Measurements from ENCODE around the gene TMEM203.
A peak's percentile ranks its signal among the peaks of the same experiment; 100 is the strongest.

The TMEM203 gene

GRCh38 chr9:137166380-137167229 lies 38.8 kb downstream of the TMEM203 start:
- no peak overlapping the region for H3K27ac Mint-ChIP-seq
- no peak overlapping the region for H3K4me3 Mint-ChIP-seq
- no peaks in the 10 kb centered on the region for H3K36me3 Mint-ChIP-seq
- no peaks in the 10 kb centered on the region for H3K9me3 Mint-ChIP-seq
- no peaks in the 10 kb centered on the region for H3K4me1 Mint-ChIP-seq
- ATAC-seq (no peak), DNase-seq (ENCODE audit: low spot score in 2 of 2) (no peak)

- no peak overlapping the region for H3K4me3 Mint-ChIP-seq
- ATAC-seq (no peak), DNase-seq (ENCODE audit: low spot score in 2 of 2) (no peak)
- no peaks in the 10 kb centered on the region for H3K9me3 Mint-ChIP-seq
- H3K36me3 Mint-ChIP-seq, result no peaks in the 10 kb centered on the region
- H3K4me1 Mint-ChIP-seq, result no peaks in the 10 kb centered on the region
- H3K27ac Mint-ChIP-seq, result no peak overlapping the region
Measured at GRCh38 chr9:137165250-137165836, 40.1 kb downstream of the TMEM203 start.

DNA sequence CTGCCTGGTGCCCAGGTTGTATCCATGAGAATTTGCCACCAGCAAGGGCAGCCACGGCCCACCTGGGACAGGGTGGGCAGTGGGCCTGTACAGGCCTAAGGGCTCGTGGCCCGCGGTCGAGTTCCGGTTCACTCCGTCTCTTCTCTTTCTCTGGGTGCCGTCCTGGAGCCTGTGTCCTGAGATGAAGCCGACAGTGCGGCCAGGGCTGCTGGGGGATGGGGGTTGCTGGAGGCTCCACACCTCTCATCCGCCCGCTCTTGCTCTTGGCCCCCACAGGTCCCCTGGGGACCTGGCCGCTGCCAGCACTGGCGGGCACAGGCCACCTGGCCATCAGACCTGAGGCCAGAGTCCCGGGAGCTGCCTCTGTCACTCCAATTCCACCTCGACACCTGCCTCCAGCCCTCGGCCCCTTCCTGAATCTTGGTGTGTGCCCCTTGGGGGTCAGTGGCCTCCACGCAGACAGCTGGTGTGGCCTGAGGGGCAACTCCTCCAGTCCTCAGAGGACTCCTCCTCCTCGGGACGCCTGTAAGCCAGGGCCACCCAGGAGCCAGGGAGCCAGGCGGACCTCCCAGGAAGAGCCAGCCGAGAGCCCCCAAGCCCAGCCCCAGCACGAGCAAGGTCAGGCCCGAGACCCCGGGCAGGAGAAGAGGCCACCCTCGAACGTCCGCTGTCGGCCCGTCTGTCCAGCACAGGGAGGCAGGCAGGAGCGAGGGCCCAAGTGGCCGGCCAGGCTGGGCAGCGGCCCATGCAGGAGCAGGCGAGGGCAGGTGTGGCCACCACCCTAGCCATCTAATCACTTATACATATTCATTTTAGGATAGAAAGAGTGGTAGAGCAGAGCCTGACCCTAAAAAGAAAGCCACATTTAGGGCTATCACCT lies 40.8 kb downstream of the TMEM203 start:
- no peaks in the 10 kb centered on the region for H3K4me1 Mint-ChIP-seq
- no peaks in the 10 kb centered on the region for H3K9me3 Mint-ChIP-seq
- no peaks in the 10 kb centered on the region for H3K36me3 Mint-ChIP-seq
- H3K27ac Mint-ChIP-seq, result no peak overlapping the region
- ATAC-seq (no peak), DNase-seq (ENCODE audit: low spot score in 2 of 2) (no peak)
- H3K4me3 Mint-ChIP-seq, result no peak overlapping the region

DNA sequence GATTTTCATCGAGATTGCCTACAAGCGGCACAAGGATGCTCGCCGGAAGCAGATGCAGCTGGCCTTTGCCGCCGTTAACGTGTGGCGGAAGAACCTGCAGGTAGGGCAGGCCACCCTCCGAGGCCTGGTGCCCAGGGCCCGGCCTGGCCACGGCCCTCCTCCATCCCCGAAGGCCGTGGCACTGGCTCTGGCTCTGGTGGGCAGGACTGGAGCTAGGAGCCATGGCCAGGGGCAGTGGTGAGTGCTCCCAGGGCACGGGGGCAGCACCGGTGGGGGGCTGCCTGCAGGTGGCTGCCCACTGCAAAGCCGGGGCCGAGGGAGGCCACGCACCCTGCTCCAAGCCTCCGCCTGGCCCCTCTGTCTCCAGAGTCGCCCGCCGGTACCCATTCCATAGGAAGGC lies 41.6 kb downstream of the TMEM203 start:
- Mint-ChIP-seq H3K36me3 (no peaks in the 10 kb centered on the region), H3K9me3 (no peaks in the 10 kb centered on the region), H3K4me1 (peaks cover 7% of the 10 kb centered on the region), H3K27ac (no peak overlapping the region), H3K4me3 (peak overlapping the region; percentile 32)
- ATAC-seq (no peak), DNase-seq (ENCODE audit: low spot score in 2 of 2) (no peak)

DNA sequence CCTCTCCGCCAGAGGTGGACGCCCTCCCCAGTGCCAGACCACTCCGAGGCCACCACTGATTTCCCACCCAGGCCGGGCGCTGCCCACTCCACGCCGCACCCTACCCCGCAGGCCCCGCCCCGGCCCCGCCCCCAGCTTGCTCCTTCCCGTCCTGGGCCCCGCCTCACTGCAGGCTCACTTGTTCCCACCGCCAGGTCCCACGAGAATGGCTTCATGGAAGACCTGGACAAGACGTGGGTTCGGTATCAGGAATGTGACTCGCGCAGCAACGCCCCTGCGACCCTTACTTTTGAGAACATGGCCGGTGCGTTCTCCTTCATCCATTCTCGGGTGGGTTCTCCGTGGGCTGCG lies 42.1 kb downstream of the TMEM203 start:
- no peaks in the 10 kb centered on the region for H3K36me3 Mint-ChIP-seq
- no peak overlapping the region for H3K27ac Mint-ChIP-seq
- DNase-seq (ENCODE audit: low spot score in 2 of 2), result no peak
- peak overlapping the region; percentile 32 for H3K4me3 Mint-ChIP-seq
- peaks cover 11% of the 10 kb centered on the region for H3K4me1 Mint-ChIP-seq
- no peaks in the 10 kb centered on the region for H3K9me3 Mint-ChIP-seq
- no peak for ATAC-seq

DNA sequence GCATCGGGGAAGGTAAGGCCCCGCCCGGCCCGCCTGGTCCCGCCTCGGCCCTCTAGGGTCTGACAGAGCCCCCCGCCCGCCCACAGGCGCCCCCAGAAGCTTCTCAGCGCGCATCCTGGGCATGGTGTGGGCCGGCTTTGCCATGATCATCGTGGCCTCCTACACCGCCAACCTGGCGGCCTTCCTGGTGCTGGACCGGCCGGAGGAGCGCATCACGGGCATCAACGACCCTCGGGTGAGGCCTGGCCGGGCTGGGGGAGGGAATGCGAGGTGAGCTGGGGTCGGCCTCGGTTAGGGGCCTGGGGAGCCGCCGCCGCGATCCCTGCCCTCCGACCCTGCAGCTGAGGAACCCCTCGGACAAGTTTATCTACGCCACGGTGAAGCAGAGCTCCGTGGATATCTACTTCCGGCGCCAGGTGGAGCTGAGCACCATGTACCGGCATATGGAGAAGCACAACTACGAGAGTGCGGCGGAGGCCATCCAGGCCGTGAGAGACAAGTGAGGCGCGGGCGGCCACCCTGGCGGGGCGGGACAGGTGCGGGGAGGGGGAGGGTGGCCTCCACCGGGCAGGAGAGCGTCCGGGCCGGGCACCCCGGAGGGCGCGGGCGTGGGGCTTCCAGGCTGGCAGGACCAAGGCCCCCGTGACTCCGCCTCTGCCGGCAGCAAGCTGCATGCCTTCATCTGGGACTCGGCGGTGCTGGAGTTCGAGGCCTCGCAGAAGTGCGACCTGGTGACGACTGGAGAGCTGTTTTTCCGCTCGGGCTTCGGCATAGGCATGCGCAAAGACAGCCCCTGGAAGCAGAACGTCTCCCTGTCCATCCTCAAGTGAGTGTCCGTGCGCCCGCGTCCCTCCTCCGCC lies 42.7 kb downstream of the TMEM203 start:
- peak overlapping the region; percentile 32 for H3K4me3 Mint-ChIP-seq
- no peak overlapping the region for H3K27ac Mint-ChIP-seq
- no peaks in the 10 kb centered on the region for H3K9me3 Mint-ChIP-seq
- DNase-seq (ENCODE audit: low spot score in 2 of 2) (no peak), ATAC-seq (peak; percentile 29)
- H3K36me3 Mint-ChIP-seq, result no peaks in the 10 kb centered on the region
- H3K4me1 Mint-ChIP-seq, result peaks cover 17% of the 10 kb centered on the region

GRCh38 chr9:137161558-137162486 lies 43.6 kb downstream of the TMEM203 start:
- ATAC-seq, result no peak
- no peak overlapping the region for H3K27ac Mint-ChIP-seq
- no peaks in the 10 kb centered on the region for H3K36me3 Mint-ChIP-seq
- no peak overlapping the region for H3K4me3 Mint-ChIP-seq
- H3K9me3 Mint-ChIP-seq, result no peaks in the 10 kb centered on the region
- DNase-seq (ENCODE audit: low spot score in 2 of 2), result no peak
- peaks cover 23% of the 10 kb centered on the region for H3K4me1 Mint-ChIP-seq

DNA sequence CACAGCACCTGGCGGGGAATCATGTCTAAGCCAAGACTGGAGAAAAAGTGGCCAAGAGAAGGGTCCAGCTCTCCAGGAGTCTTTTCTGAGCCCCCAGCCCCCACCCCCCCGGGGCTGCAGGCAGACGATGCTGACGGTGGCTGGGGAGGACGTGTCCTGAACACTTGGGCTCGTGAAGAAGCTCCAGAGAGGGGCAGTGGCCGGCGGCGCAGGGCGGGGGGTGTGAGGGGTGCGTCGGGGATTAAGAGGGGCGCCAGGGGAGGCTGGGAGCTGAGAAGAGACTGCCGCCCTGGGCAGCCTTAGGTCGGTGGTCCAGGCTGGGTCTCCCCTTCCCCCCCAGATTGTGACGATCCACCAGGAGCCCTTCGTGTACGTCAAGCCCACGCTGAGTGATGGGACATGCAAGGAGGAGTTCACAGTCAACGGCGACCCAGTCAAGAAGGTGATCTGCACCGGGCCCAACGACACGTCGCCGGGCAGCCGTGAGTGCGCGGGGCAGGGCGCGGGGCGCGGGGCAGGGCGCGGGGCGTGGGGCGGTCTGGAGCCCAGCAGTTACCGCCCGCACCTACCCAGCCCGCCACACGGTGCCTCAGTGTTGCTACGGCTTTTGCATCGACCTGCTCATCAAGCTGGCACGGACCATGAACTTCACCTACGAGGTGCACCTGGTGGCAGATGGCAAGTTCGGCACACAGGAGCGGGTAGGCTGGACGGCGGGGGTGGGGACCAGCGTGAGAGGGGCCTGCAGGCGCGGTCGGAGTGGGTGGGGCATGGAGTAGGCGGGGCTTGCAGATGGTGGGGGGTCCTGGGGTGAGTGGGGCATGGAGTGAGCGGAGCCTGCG lies 44.5 kb downstream of the TMEM203 start:
- H3K4me3 Mint-ChIP-seq, result no peak overlapping the region
- peaks cover 23% of the 10 kb centered on the region for H3K4me1 Mint-ChIP-seq
- DNase-seq (ENCODE audit: low spot score in 2 of 2), result no peak
- no peak for ATAC-seq
- no peaks in the 10 kb centered on the region for H3K9me3 Mint-ChIP-seq
- H3K27ac Mint-ChIP-seq, result no peak overlapping the region
- no peaks in the 10 kb centered on the region for H3K36me3 Mint-ChIP-seq

DNA sequence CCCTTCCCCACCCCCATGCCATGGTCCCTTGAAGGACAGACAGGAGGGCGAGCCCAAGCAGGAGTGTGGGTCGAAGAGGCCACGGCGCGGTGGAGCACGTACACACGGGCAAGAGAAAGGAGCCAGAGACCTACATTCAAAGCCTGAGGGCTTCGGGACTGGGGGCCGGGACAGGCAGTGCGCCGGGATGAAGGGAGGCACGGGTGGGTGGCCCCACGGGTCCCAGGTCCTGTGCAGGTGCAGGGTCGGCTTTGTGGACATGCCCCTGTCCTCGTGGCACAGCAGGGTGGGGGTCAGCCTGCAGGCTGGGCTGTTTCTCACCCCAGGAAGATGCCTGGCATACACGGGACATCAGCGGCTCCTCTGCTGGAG lies 45.4 kb downstream of the TMEM203 start:
- ATAC-seq, result no peak
- no peak for DNase-seq (ENCODE audit: low spot score in 2 of 2)
- H3K27ac Mint-ChIP-seq, result no peak overlapping the region
- no peaks in the 10 kb centered on the region for H3K36me3 Mint-ChIP-seq
- H3K9me3 Mint-ChIP-seq, result no peaks in the 10 kb centered on the region
- H3K4me1 Mint-ChIP-seq, result peaks cover 23% of the 10 kb centered on the region
- no peak overlapping the region for H3K4me3 Mint-ChIP-seq

DNA sequence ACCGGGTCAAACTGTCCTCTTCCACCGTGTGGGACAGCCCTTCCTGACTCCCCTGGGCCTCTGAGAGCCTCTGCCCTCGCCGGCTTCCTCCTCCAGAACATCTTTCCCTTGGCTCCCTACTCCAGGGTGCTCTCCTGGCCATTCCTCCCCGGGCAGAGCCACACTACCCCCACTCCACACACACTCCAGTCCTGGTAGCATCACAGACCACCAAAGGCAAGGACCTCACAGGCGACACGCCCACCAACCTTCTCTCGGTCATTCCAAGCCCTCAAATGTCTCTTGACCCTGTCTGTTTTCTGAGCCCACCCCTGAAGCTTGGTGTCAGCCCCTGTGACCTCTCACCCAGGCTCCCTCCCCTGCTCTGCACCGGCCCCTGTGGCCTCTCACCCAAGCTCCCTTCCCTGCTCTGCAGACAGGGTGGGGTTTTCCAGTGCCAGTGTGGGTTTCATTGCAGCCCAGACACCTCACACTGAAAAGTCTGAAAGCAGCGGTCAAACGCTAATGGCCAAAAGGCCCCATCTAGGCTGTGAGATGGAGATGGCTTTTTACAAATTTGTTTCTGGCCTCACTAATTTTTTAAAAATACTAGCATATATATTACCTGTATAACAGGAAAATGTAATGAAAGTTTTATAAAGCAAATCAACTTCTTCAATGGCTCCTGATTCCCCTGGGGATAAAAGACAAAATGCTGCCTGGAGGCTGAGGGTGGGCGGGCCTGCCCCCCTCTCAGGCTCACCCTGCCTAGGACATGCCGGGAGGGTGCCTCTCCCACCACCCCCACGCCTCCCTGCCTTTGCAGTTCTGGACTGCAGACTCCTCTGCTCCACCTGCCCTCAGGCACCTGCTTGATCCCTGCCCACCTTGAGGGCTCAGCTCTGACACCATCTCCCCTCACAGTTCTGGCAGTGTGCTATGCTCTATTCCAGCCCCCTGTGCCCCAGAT lies 46.1 kb downstream of the TMEM203 start:
- Mint-ChIP-seq H3K4me3 (no peak overlapping the region), H3K4me1 (peaks cover 23% of the 10 kb centered on the region), H3K36me3 (no peaks in the 10 kb centered on the region), H3K9me3 (no peaks in the 10 kb centered on the region), H3K27ac (no peak overlapping the region)
- no peak for ATAC-seq
- no peak for DNase-seq (ENCODE audit: low spot score in 2 of 2)

GRCh38 chr9:137158625-137159024 lies 46.8 kb downstream of the TMEM203 start:
- Mint-ChIP-seq H3K4me3 (no peak overlapping the region), H3K4me1 (peaks cover 23% of the 10 kb centered on the region), H3K9me3 (no peaks in the 10 kb centered on the region), H3K27ac (no peak overlapping the region), H3K36me3 (no peaks in the 10 kb centered on the region)
- DNase-seq (ENCODE audit: low spot score in 2 of 2) (no peak), ATAC-seq (no peak)

- Mint-ChIP-seq H3K9me3 (no peaks in the 10 kb centered on the region), H3K36me3 (no peaks in the 10 kb centered on the region), H3K4me1 (peaks cover 23% of the 10 kb centered on the region), H3K27ac (no peak overlapping the region), H3K4me3 (peak overlapping the region; percentile 53)
- no peak for DNase-seq (ENCODE audit: low spot score in 2 of 2)
- no peak for ATAC-seq
Measured at GRCh38 chr9:137157618-137158415, 47.6 kb downstream of the TMEM203 start.

Measured in stimulated activated effector memory CD8-positive, alpha-beta T cell treated with anti-CD3 and anti-CD28 coated beads, Interleukin-12 subunit alpha, Interleukin-12 subunit beta, amount 100 ng/mL, for 72 hours (primary cell).